Erythroblast (primary cell): ENCODE measurements around the gene INS.

Source experiments
- DNase-seq, 2 experiments: peaks; one replicate each; lab custom pipeline; 2025; lab: John Stamatoyannopoulos, UW
- GATA1 ChIP-seq: IDR thresholded peaks from 2 replicates; pipeline ENCODE4 v1.6.1; 2011; ENCODE audit warnings: low read depth, mild to moderate bottlenecking, control low read depth, low read length, moderate library complexity
- POLR2A ChIP-seq: IDR thresholded peaks from 2 replicates; pipeline ENCODE4 v1.6.1; 2011; ENCODE audit warnings: mild to moderate bottlenecking, low read length

INS gene

GRCh38 chr11:2193099-2193887, 32.3 kb upstream of the INS start:
- peak; percentile 53 to 61 for DNase-seq
- no peak for TF ChIP-seq POLR2A
- TF ChIP-seq GATA1 = no peak

GRCh38 chr11:2192435-2192834, 31.4 kb upstream of the INS start:
- no peak for TF ChIP-seq GATA1
- TF ChIP-seq POLR2A = no peak
- DNase-seq = no peak

DNA sequence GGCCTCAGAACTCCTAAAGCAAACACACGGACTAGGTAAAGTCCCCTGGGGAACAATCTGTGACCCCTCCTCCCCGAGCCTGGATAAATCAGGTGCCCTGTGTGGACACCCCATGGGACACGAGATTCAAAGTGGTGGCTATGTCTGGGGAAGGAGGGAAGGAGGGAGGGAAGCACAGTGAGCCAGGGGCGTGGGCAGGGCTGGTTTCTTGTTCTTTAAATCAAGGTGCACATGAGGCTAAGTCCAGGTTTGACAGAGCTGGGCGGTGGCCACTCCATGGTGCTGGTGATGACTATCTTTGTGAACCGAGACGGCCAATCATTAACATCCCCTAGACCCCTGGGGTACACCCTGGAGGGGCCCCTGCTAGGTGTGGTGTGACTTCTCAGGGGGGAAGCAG, 30.9 kb upstream of the INS start:
- TF ChIP-seq GATA1 (no peak), POLR2A (no peak)
- DNase-seq = no peak

DNA sequence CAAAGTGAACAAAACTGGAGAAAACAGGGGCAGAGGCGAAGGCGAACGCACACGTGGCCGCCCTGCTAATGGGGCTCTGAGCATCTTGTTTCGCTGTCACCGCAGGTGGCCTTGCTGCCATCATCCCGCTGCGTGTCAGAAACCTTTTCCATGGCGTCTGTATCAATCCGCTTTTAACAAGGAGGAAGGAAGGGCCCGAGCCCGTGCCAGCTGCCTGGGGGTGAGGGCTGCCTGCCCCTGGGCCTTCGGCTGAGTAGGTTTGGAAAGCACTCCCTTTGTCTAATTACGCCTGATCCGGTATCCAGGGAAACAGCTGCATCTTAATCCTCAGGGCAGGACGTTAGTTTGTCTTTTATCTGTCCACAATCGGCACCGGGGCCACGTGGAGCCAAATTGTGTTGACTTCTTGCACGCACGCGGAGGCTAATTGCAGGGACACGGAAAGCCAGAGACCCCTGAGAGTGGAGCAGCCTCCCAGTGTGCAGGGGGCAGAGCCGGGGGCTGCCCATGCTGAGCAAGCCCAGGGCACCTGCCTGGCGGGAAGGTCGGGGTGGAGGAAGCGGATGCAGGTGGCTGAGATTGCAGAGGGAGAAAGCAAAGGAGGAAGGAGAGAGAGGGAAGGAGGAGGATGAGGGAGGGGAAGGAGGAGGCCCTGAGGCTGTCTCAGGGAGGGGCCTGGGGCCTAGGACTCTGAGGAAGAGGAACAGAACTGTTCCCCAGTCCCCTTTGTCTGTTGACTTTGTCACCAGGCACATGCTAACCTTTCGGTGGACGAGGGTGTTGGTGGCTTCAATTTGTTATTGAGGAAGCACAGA, 29.9 kb upstream of the INS start:
- no peak for DNase-seq
- TF ChIP-seq POLR2A (no peak), GATA1 (no peak)

DNA sequence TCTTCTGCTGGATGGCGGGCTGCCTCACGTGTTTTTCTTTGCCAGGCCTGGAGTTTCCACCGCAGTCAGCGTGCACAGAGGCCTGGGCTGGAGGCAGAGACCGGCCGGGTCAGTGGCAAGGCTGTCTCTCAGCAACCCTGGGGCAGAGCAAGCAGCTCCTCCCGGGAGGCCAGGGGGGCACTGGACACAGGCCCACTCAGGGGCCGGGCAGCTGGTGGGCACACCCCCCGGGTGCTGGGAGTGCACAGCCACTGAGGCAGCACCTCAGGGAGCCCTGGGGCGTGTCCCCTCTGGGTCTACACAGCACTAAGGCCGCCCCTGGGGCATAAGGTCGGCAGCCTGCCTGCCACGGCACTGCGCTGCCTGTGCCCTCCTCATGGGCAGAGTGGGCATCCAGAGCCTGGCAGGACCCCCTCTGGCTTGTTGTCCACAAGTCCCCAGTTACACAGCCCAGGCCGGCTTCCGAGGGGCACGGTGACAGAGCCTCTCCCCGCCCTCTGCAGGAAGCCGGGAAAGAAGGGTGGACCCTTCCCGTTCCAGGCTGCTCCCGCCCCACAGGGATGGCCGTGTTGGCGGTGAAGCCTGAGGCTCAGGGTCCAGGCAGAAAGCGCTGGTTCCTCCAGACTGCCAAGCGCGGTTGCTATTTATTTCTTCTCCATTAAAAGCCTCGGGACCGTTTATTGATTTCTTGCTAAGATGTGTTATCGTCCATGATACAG, 29.1 kb upstream of the INS start:
- DNase-seq = no peak
- TF ChIP-seq POLR2A = no peak
- TF ChIP-seq GATA1 = no peak

DNA sequence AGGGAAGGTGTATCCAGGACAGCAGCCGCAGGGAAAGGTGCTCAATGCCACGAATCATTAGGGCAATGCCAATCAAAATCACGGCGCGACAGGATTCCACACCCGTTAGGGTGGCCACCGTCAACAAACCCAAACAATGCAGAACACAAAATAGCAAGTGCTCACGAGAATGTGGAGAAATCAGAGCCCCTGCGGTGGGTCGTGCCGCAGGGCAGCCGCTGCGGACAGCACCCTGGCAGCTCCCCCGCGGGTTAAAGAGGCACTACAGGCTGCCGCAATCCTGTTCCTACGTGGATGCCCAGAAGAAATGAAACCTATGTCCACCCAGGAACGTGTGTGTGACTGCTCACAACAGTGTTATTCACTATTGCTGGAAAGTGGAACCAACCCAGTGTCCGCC, 27.7 kb upstream of the INS start:
- DNase-seq = no peak
- no peak for TF ChIP-seq GATA1
- TF ChIP-seq POLR2A = no peak

- peak; percentile 27 to 48 for DNase-seq
- no peak for TF ChIP-seq GATA1
- no peak for TF ChIP-seq POLR2A
These were observed 26.3 kb upstream of the INS start for GRCh38 chr11:2187280-2187707.

- DNase-seq = peak; percentile 60 to 73
- TF ChIP-seq POLR2A = no peak
- TF ChIP-seq GATA1 = no peak
These were observed 25.8 kb upstream of the INS start for GRCh38 chr11:2186669-2187279.

- no peak for TF ChIP-seq GATA1
- TF ChIP-seq POLR2A = no peak
- no peak for DNase-seq
These were observed 24.5 kb upstream of the INS start for GRCh38 chr11:2185324-2186085.

- TF ChIP-seq GATA1 = no peak
- no peak for DNase-seq
These were observed 21.9 kb upstream of the INS start for GRCh38 chr11:2182692-2183474.

- DNase-seq = no peak
- TF ChIP-seq POLR2A = no peak
- TF ChIP-seq GATA1 = no peak
These were observed 21.1 kb upstream of the INS start for GRCh38 chr11:2182075-2182474.

DNA sequence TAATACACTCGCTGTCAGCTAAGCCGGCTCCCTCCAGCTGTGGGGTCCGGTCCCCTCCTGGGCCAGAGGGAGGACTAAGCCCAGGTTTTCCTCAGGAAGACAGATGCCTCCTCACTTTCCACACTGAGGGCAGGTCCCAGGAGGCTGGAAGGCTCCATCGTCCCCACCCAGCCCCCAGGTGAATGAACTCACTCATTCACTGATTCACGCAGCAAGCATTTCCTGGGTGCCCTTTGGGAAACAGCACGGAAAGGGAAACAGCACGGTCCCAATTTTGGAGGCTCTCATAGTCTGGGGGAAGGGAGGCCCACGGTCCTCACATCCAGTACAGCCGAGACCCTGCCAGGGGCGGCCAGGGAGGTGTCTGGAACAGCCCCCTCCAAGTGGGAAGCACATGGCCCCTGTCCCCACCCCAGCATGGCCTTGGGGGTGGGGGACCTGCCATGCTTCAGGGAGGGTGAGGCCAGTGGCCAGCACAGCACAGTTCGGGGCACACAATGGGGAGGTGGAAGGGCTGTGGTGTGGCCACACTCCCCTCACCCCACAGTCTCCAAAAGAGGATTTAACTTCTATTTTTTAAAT, 19.9 kb upstream of the INS start:
- TF ChIP-seq POLR2A (no peak), GATA1 (no peak)
- DNase-seq = no peak

- TF ChIP-seq GATA1 = no peak
- TF ChIP-seq POLR2A = no peak
- DNase-seq = no peak
These were observed 19.3 kb upstream of the INS start for GRCh38 chr11:2180347-2180746.
